K562 (cell line): ENCODE measurements around the gene SLC40A1. TPM values are rescaled to one million over a fixed set of nuclear protein-coding genes. Genes with fewer than 3 reads are reported as not detected.

Experiments used
- ATAC-seq: fragments of 200-7000 bp; cut with Tn5 transposase; 3 replicates; pipeline ENCODE4 v1.9.1; 2020; ENCODE audit warnings: moderate library complexity
- Bru-seq: library from RNA; stranded (reverse); fragments of 400-500 nt; gene quantifications from one replicate; lab custom pipeline; 2021; lab: Mats Ljungman, UMichigan
- BruChase-seq, 2 experiments: library from RNA; stranded (reverse); fragments of 400-500 nt; gene quantifications; one replicate each; lab custom pipeline; 2021; lab: Mats Ljungman, UMichigan
- BruUV-seq: library from RNA; stranded (reverse); fragments of 400-500 nt; replicated peaks from 2 replicates; lab custom pipeline; 2021; lab: Mats Ljungman, UMichigan
- CTCF ChIA-PET: fragments of 300-600 bp; formaldehyde crosslinking; extraction: SDS; loops from one replicate; lab custom pipeline; 2021; ENCODE audit warnings: low intra/inter-chr PET ratio; lab: Yijun Ruan, JAX
- POLR2A ChIA-PET: fragments of 300-600, 350-650 bp; sonication (Branson Sonifier 250); formaldehyde crosslinking; extraction: SDS; loops from one replicate; lab custom pipeline; 2021; ENCODE audit warnings: antibody characterized with exemption, inconsistent platforms; lab: Yijun Ruan, JAX
- DNase-seq, 4 experiments: peaks; one replicate each; pipeline versions ENCODE4 v3.0.0 to v3.0.0-alpha.2; 2011 to 2018; ENCODE audit warnings: low spot score in 3 of 4, mixed read lengths in 3 of 4; ENCODE audit errors: extremely low read depth in 1 of 4
- FAIRE-seq: peaks from 2 replicates; lab custom pipeline; 2011; peaks lifted over from hg19 to GRCh38; lab: Jason Lieb, UNC
- H2AFZ ChIP-seq: 2 replicates; pipeline ENCODE4 v1.6.0; 2011; ENCODE audit warnings: low read depth, low read length, control low read depth, inconsistent platforms
- H3K27ac ChIP-seq: fragments of 200-600 bp; 3 replicates; pipeline ENCODE4 v1.8.0; 2011; ENCODE audit warnings: low read depth, mild to moderate bottlenecking, control low read depth, inconsistent platforms, low read length, moderate library complexity, mixed read lengths; ENCODE audit errors: extremely low read depth
- H3K27me3 ChIP-seq, 2 experiments: fragments of 300-600 bp in 1 of 2; 2 replicates in 1 of 2; 3 replicates in 1 of 2; pipeline versions ENCODE4 v1.6.0 to v1.8.0; 2011; ENCODE audit warnings: inconsistent platforms in 2 of 2, low read length in 2 of 2, mild to moderate bottlenecking in 1 of 2, mixed read lengths in 1 of 2, moderate library complexity in 1 of 2; ENCODE audit not compliant: control insufficient read depth in 2 of 2, insufficient read depth in 2 of 2
- H3K36me3 ChIP-seq: fragments of 300-600 bp; 3 replicates; pipeline ENCODE4 v1.8.0; 2011; ENCODE audit warnings: mild to moderate bottlenecking, low read length, inconsistent platforms; ENCODE audit not compliant: control insufficient read depth, insufficient read depth
- H3K4me1 ChIP-seq, 2 experiments: fragments of 200-600 bp in 1 of 2; replicated peaks in 1 of 2; 2 replicates in 1 of 2; 3 replicates in 1 of 2; pipeline versions ENCODE4 v1.5.1 to v1.8.0; 2011; ENCODE audit warnings: inconsistent platforms in 2 of 2, low read length in 2 of 2, mild to moderate bottlenecking in 1 of 2, mixed read lengths in 1 of 2, moderate library complexity in 1 of 2; ENCODE audit not compliant: control insufficient read depth in 2 of 2, insufficient read depth in 2 of 2
- H3K4me2 ChIP-seq: 2 replicates; pipeline ENCODE4 v1.6.1; 2011; ENCODE audit warnings: low read length, control low read depth, inconsistent platforms, mixed read lengths; ENCODE audit not compliant: insufficient read depth
- H3K4me3 ChIP-seq: fragments of 200-600 bp; sonication (generic), shearing (Covaris generic); 2 replicates; pipeline ENCODE4 v1.5.1; 2016; ENCODE audit warnings: control low read depth, inconsistent platforms
- H3K79me2 ChIP-seq: fragments of 200-600 bp; 3 replicates; pipeline ENCODE4 v1.8.0; 2011; ENCODE audit warnings: low read length, inconsistent platforms; ENCODE audit not compliant: control insufficient read depth, insufficient read depth
- H3K9ac ChIP-seq, 2 experiments: 2 replicates each; pipeline versions ENCODE4 v1.6.0 to v1.6.1; 2011; ENCODE audit warnings: low read depth in 2 of 2, low read length in 2 of 2, control low read depth in 1 of 2, inconsistent platforms in 1 of 2, mild to moderate bottlenecking in 1 of 2, mixed read lengths in 1 of 2; ENCODE audit not compliant: insufficient read depth in 1 of 2
- H3K9me1 ChIP-seq: one replicate; pipeline ENCODE4 v1.6.0; 2011; ENCODE audit warnings: inconsistent platforms, mild to moderate bottlenecking, low read length, moderate library complexity; ENCODE audit not compliant: control insufficient read depth, insufficient read depth
- H3K9me3 ChIP-seq: replicated peaks from 2 replicates; pipeline ENCODE4 v1.5.1; 2011; ENCODE audit warnings: low read depth, low read length, inconsistent platforms; ENCODE audit not compliant: control insufficient read depth, insufficient read depth
- H4K20me1 ChIP-seq: replicated peaks from 2 replicates; pipeline ENCODE4 v1.6.1; 2011; ENCODE audit warnings: low read length, inconsistent platforms, mixed read lengths; ENCODE audit not compliant: control insufficient read depth, insufficient read depth
- BHLHE40 ChIP-seq: IDR thresholded peaks from 2 replicates; pipeline ENCODE4 v1.6.1; 2011; ENCODE audit warnings: low read length, improper control_type of control experiment
- ID3 ChIP-seq, 2 experiments: fragments of 250-450 bp in 1 of 2; fragments of 450-650 bp in 1 of 2; sonication (Bioruptor Pico) in 1 of 2; IDR thresholded peaks; 2 replicates each; pipeline versions ENCODE4 v1.6.1 to v1.8.0; 2016 to 2021; ENCODE audit warnings: mild to moderate bottlenecking in 2 of 2, moderate library complexity in 2 of 2, missing compliant biosample characterization in 1 of 2, missing genetic modification characterization in 1 of 2
- IRF1 ChIP-seq: sonication (generic); formaldehyde crosslinking; IDR thresholded peaks from 2 replicates; pipeline ENCODE4 v1.8.0; 2022; ENCODE audit warnings: missing genetic modification reagents, mild to moderate bottlenecking, borderline replicate concordance
- KDM5B ChIP-seq: fragments of 200-600 bp; sonication (generic); IDR thresholded peaks from 2 replicates; pipeline ENCODE4 v1.6.1; 2012; ENCODE audit warnings: low read depth, mild to moderate bottlenecking, moderate library complexity, low read length, control low read depth, inconsistent platforms; ENCODE audit not compliant: insufficient replicate concordance
- NBN ChIP-seq: fragments of 450-650 bp; IDR thresholded peaks from 2 replicates; pipeline ENCODE4 v1.6.1; 2016; ENCODE audit warnings: low read depth, mild to moderate bottlenecking
- POLR3A ChIP-seq: IDR thresholded peaks from 2 replicates; pipeline ENCODE4 v1.6.1; 2011; ENCODE audit warnings: borderline replicate concordance, mild to moderate bottlenecking, moderate library complexity; ENCODE audit not compliant: insufficient read length, insufficient read depth; ENCODE audit errors: extremely low read depth
- RFX5 ChIP-seq: IDR thresholded peaks from 2 replicates; pipeline ENCODE4 v1.6.1; 2011; ENCODE audit warnings: low read depth, mild to moderate bottlenecking, improper control_type of control experiment, low read length
- SRSF3 ChIP-seq: fragments of 200-400 bp; formaldehyde crosslinking; IDR thresholded peaks from 2 replicates; pipeline ENCODE4 v1.6.1; 2016; ENCODE audit warnings: mild to moderate bottlenecking, low read length, moderate library complexity; ENCODE audit not compliant: insufficient read depth
- TCF15 ChIP-seq: fragments of 250-450 bp; sonication (Bioruptor Pico); IDR thresholded peaks from 2 replicates; pipeline ENCODE4 v1.8.0; 2022; ENCODE audit warnings: moderate library complexity, mild to moderate bottlenecking, inconsistent platforms
- ZBTB5 ChIP-seq: fragments of 450-650 bp; IDR thresholded peaks from 2 replicates; pipeline ENCODE4 v1.6.1; 2017; ENCODE audit warnings: antibody characterized with exemption
- WGBS: fragments of 100-300 bp; shearing (Covaris generic); methylation state at CpG from one replicate; pipeline ENCODE4 v1.1.6; 2016; ENCODE audit warnings: low coverage, mixed read lengths; ENCODE audit not compliant: insufficient coverage; ENCODE audit errors: missing lambda C conversion rate; 5-methylcytosine and 5-hydroxymethylcytosine counted together
- in situ Hi-C: fragments of 300-500 bp; cut with MboI; formaldehyde crosslinking; loops from 4 replicates; pipeline ENCODE4 v1.15.0; 2018; ENCODE audit warnings: inconsistent platforms, mixed read lengths
- intact Hi-C: fragments of 100-400 bp; cut with micrococcal nuclease; formaldehyde crosslinking; loops from 2 replicates; pipeline ENCODE4 v1.14.2; 2022
- long read RNA-seq, 3 experiments: library from polyadenylated mRNA in 2 of 3; library from RNA in 1 of 3; unstranded in 2 of 3; stranded (forward) in 1 of 3; transcript quantifications; one replicate each; pipeline ENCODE4 v2.0.0, GENCODE V29; 2019 to 2022
- polyA minus RNA-seq, 3 experiments: library from RNA; depleted of rRNA, polyadenylated mRNA; stranded (reverse); fragments of >200 nt; gene quantifications; 2 replicates each; pipeline ENCODE4 v1.2.3, GENCODE V29; 2011
- polyA plus RNA-seq, 8 experiments: library from polyadenylated mRNA; depleted of rRNA in 4 of 8; stranded (reverse) in 5 of 8; unstranded in 3 of 8; fragments of >200 nt; fragmentation: Nextera tagmentation in 2 of 8; fragmentation: Illumina TruSeq in 1 of 8; extraction: Ambion mirVana in 2 of 8; extraction: Trizol in 1 of 8; gene quantifications; 2 replicates each; pipeline versions ENCODE4 v1.2.1 to v1.2.3, GENCODE V29; 2011 to 2014; ENCODE audit warnings: inconsistent platforms in 1 of 8, missing spikeins in 1 of 8
- total RNA-seq, 7 experiments: library from RNA; depleted of rRNA in 6 of 7; stranded (reverse); fragments of >200 nt in 6 of 7; fragmentation: Illumina TruSeq in 2 of 7; extraction: Trizol in 2 of 7; gene quantifications; 2 replicates each; pipeline versions ENCODE4 v1.2.1 to v1.2.3, GENCODE V29; 2011 to 2021; ENCODE audit warnings: low replicate concordance in 1 of 7

SLC40A1 gene
- 68.8 and 93.7 TPM in 2 replicates for total RNA-seq (2011; cell fraction: chromatin; rRNA removed; ENCODE audit: low replicate concordance)
- total RNA-seq (2011; cell fraction: nucleolus; rRNA removed), result 41.2 and 67.8 TPM in 2 replicates
- 71.1 and 83.7 TPM in 2 replicates for total RNA-seq (2011; cell fraction: nucleoplasm; rRNA removed)
- 61.3 and 64.9 TPM in 2 replicates for total RNA-seq (2014; rRNA removed)
- 71.2 and 79.7 TPM in 2 replicates for total RNA-seq (2014; rRNA removed; fragmentation: Illumina TruSeq; extraction: Trizol)
- 87.6 and 95.9 TPM in 2 replicates for total RNA-seq (2015; rRNA removed; fragmentation: Illumina TruSeq; extraction: Trizol)
- 44.1 and 47.8 TPM in 2 replicates for total RNA-seq (2021)
- polyA plus RNA-seq (2011; rRNA removed), result 29.8 and 53.5 TPM in 2 replicates
- polyA plus RNA-seq (2011; cell fraction: cytosol; rRNA removed), result 30.2 and 32.8 TPM in 2 replicates
- 56.2 and 99.4 TPM in 2 replicates for polyA plus RNA-seq (2011; cell fraction: nucleus; rRNA removed)
- 26.8 and 44.9 TPM in 2 replicates for polyA plus RNA-seq (2012)
- 60.6 and 65.1 TPM in 2 replicates for polyA plus RNA-seq (2014; fragmentation: Illumina TruSeq; extraction: Trizol)
- polyA plus RNA-seq (2014; fragmentation: Nextera tagmentation; extraction: Ambion mirVana), result 10 to 100 TPM; 53.3 to 54.9 TPM
- polyA plus RNA-seq (2014; rRNA removed), result 41.0 and 42.2 TPM in 2 replicates
- 62.5 and 95.5 TPM in 2 replicates for polyA minus RNA-seq (2011; rRNA and poly(A)+ RNA removed)
- polyA minus RNA-seq (2011; cell fraction: cytosol; rRNA and poly(A)+ RNA removed), result 15.3 and 44.3 TPM in 2 replicates
- polyA minus RNA-seq (2011; cell fraction: nucleus; rRNA and poly(A)+ RNA removed), result 67.9 and 73.3 TPM in 2 replicates
- Bru-seq, nascent RNA, result percentile 96 among the genes with signal in this experiment
- BruChase-seq, experiment 1, labeled RNA remaining after a 2-hour chase, result percentile 91 among the genes with signal in this experiment
- percentile 89 among the genes with signal in this experiment for BruChase-seq, experiment 2, labeled RNA remaining after a 6-hour chase
- long read RNA-seq, experiment 1, transcript SLC40A1-201 (8 exons, 3,442 nt), result major isoform, 165 of 255 reads
- long read RNA-seq, experiment 1, partial matches to known transcripts, result 21 of 255 reads
- long read RNA-seq, experiment 1, other reads (novel, unspliced or antisense), result 69 of 255 reads
- long read RNA-seq, experiment 2, partial matches to known transcripts, result 1 of 25 reads
- long read RNA-seq, experiment 2, other reads (novel, unspliced or antisense), result 21 of 25 reads
- long read RNA-seq, experiment 3, transcript SLC40A1-201 (8 exons, 3,442 nt), result major isoform, 9 of 31 reads
- long read RNA-seq, experiment 3, partial matches to known transcripts, result 3 of 31 reads
- long read RNA-seq, experiment 3, other reads (novel, unspliced or antisense), result 19 of 31 reads

- Histone ChIP-seq H3K9ac (peak within 1 kb of the TSS; percentile 86 to 92), H2AFZ (peak within 1 kb of the TSS; percentile 91), H3K4me1 (peaks cover 0 to 23% of the 10 kb centered on the region in 2 experiments; a peak in 3 of 5 replicates), H3K36me3 (peaks cover 43% of the 10 kb centered on the region), H4K20me1 (no peaks in the 10 kb centered on the region), H3K79me2 (peaks cover 77% of the 10 kb centered on the region), H3K4me3 (peak within 1 kb of the TSS; percentile 53), H3K27me3 (no peaks in the 10 kb centered on the region), H3K9me1 (no peaks in the 10 kb centered on the region), H3K4me2 (peak within 1 kb of the TSS; percentile 91), H3K27ac (peak within 1 kb of the TSS; percentile 95), H3K9me3 (no peaks in the 10 kb centered on the region)
- intact Hi-C loops, result loop anchor here (2.0 to 5.0 kb wide), 3 partner anchors 32 to 114 kb away; no protein-coding TSS in a partner anchor
- no peak for FAIRE-seq
- CTCF ChIA-PET, result no interaction called here
- peak; percentile 86 for ATAC-seq
- no TSS peak for BruUV-seq
- POLR2A ChIA-PET, result interaction anchor here (0.6 to 1.8 kb wide), 18 partner anchors 8 to 290 kb away, joined by 3 to 9 read pairs (median 4); no protein-coding TSS in a partner anchor
- peak; percentile 69 to 82 (median 72) for DNase-seq
- in situ Hi-C loops, result loop anchor here (5.0 kb wide), 1 partner anchor 51 kb away; no protein-coding TSS in a partner anchor
- WGBS, result 0% methylated on average over 17 of the region's 78 CpGs
- TF ChIP-seq RFX5 (no peak), ZBTB5 (no peak), NBN (0 out of 2 replicates have a peak, but pooled peaks have one; percentile 9), KDM5B (peak; percentile 72), POLR3A (no peak), IRF1 (CRISPR knock-in tag) (no peak), SRSF3 (no peak), ID3 (CRISPR knock-in tag; IDR thresholded peaks at IDR 0.05) (no peak), ID3 (tag; IDR thresholded peaks at IDR 0.05) (no peak), TCF15 (CRISPR knock-in tag) (no peak), BHLHE40 (no peak)
These were observed at the start of gene SLC40A1 for GRCh38 chr2:189580658-189581353. SLC40A1 (minus strand) TSS chr2:189580786; CDS start chr2:189580460, 326 bp downstream.
